Measurements from ENCODE around the gene DHRS11.
"Not testable (repeated sequence)": the region's sequence is repeated elsewhere in the genome, so short reads cannot be mapped to it uniquely, and the experiment has no call there.

DNA sequence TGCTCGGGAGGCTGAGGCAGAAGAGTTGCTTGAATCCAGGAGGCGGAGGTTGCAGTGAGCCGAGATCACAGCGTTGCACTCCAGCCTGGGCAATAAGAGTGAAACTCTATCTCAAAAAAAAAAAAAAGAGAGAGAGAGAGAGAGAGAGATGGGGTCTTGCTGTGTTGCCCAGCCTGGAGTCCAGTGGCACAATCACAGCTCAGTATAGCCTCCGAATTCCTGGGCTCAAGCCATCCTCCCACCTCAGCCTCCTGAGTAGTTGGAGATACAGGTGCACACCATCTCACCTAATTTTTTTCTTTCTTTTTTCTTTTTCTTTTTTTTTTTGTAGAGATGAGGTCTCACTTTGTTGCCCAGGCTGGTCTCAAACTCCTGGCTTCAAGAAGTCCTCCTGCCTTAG is 13.3 kb downstream of the DHRS11 start:
- not testable (repeated sequence) for TF ChIP-seq CTCF, POLR2A (IDR thresholded peaks at IDR 0.05)

All from Peyer's patch (tissue), 4 donors.